Measurements from ENCODE around the gene SULT4A1. TPM values are rescaled to one million over a fixed set of nuclear protein-coding genes. Genes with fewer than 3 reads are reported as not detected.

The SULT4A1 gene
- total and polyA plus RNA-seq, 2 donors (not counting 1 experiment from before 2014, with no cell fraction given): not detected

GRCh38 chr22:43826142-43827002 is 35.9 kb downstream of the SULT4A1 start:
- Mint-ChIP-seq H3K4me3 (no peak overlapping the region), H3K27ac (no peak overlapping the region), H3K9me3 (ENCODE audit: insufficient read depth) (no peaks in the 10 kb centered on the region), H3K4me1 (no peaks in the 10 kb centered on the region), H3K27me3 (peaks cover 17% of the 10 kb centered on the region)
- intact Hi-C loops (cut with micrococcal nuclease): no loop called here
- CTCF ChIA-PET: no interaction called here
- no peaks in the 10 kb centered on the region for H3K9me3 ChIP-seq (ENCODE audit: control extremely low read depth in 1 of 3, control insufficient read depth in 2 of 3, insufficient read depth in 1 of 3, low read length in 2 of 3)
- 76% methylated on average over 9 of the region's 16 CpGs for WGBS (ENCODE audit: insufficient coverage)
- H3K79me2 ChIP-seq (ENCODE audit: control insufficient read depth, insufficient read depth, low read length): no peaks in the 10 kb centered on the region
- H3K4me2 ChIP-seq (replicated peaks; ENCODE audit: low read depth, low read length, poor library complexity, severe bottlenecking): no peak overlapping the region
- no peak overlapping the region for H3K4me3 ChIP-seq (ENCODE audit: control extremely low read depth in 1 of 5, extremely low read depth in 1 of 5, insufficient read depth in 1 of 5, low read depth in 2 of 5, low read length in 4 of 5)
- no peaks in the 10 kb centered on the region for H3K4me1 ChIP-seq (ENCODE audit: control insufficient read depth in 2 of 2, insufficient read depth in 2 of 2, low read length in 2 of 2)
- no peak overlapping the region for H2AFZ ChIP-seq (ENCODE audit: insufficient read depth, low read depth, low read length, poor library complexity, severe bottlenecking)
- H3K36me3 ChIP-seq (replicated peaks in 1 of 2; ENCODE audit: control extremely low read depth in 1 of 2, control insufficient read depth in 1 of 2, extremely low read depth in 1 of 2, insufficient read depth in 2 of 2, low read length in 1 of 2): no peaks in the 10 kb centered on the region
- no peak overlapping the region for H3K9ac ChIP-seq (ENCODE audit: low read length)
- POLR2A ChIA-PET: no interaction called here
- H4K20me1 ChIP-seq (ENCODE audit: control insufficient read depth, insufficient read depth, low read length, poor library complexity, severe bottlenecking): no peaks in the 10 kb centered on the region
- DNase-seq (no peak), ATAC-seq (ENCODE audit: low read depth) (no peak)
- H3K27me3 ChIP-seq (replicated peaks in 1 of 4; ENCODE audit: control extremely low read depth in 1 of 4, control insufficient read depth in 3 of 4, insufficient read depth in 4 of 4, low read length in 3 of 4): peaks cover 0 to 4% (median 0%) of the 10 kb centered on the region in 4 experiments
- TF ChIP-seq, protein P1, sequence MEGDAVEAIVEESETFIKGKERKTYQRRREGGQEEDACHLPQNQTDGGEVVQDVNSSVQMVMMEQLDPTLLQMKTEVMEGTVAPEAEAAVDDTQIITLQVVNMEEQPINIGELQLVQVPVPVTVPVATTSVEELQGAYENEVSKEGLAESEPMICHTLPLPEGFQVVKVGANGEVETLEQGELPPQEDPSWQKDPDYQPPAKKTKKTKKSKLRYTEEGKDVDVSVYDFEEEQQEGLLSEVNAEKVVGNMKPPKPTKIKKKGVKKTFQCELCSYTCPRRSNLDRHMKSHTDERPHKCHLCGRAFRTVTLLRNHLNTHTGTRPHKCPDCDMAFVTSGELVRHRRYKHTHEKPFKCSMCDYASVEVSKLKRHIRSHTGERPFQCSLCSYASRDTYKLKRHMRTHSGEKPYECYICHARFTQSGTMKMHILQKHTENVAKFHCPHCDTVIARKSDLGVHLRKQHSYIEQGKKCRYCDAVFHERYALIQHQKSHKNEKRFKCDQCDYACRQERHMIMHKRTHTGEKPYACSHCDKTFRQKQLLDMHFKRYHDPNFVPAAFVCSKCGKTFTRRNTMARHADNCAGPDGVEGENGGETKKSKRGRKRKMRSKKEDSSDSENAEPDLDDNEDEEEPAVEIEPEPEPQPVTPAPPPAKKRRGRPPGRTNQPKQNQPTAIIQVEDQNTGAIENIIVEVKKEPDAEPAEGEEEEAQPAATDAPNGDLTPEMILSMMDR (IDR thresholded peaks at IDR 0.05): no peak
- TF ChIP-seq EZH2 (IDR thresholded peaks at IDR 0.05; ENCODE audit: borderline replicate concordance, insufficient read depth, low read depth, low read length, poor library complexity, severe bottlenecking): no peak
- H3K27ac ChIP-seq (ENCODE audit: low read length in 2 of 2): no peak overlapping the region

DNA sequence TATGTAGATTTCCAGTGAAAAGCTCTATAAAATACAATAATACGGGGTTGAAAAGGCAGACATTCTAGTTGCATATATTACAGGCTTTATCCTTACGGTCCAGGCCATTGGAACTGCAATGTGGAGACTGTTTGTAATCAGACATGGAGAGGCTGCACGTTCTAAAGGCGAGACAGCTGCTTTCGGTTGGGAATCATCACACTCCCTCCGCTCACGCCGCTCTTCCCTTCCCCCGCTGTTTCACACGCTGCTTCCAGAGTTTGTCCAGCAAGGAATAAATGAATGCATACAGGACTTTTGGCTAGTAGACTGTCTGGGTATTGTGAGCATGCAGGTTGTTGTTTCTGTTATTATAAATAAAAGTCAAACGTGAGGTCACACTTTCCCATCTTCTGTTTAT is 36.7 kb downstream of the SULT4A1 start:
- Histone ChIP-seq H3K27ac (ENCODE audit: low read length in 2 of 2) (no peak overlapping the region), H3K4me1 (ENCODE audit: control insufficient read depth in 2 of 2, insufficient read depth in 2 of 2, low read length in 2 of 2) (no peaks in the 10 kb centered on the region), H3K9ac (ENCODE audit: low read length) (no peak overlapping the region), H4K20me1 (ENCODE audit: control insufficient read depth, insufficient read depth, low read length, poor library complexity, severe bottlenecking) (no peaks in the 10 kb centered on the region), H2AFZ (ENCODE audit: insufficient read depth, low read depth, low read length, poor library complexity, severe bottlenecking) (no peak overlapping the region), H3K79me2 (ENCODE audit: control insufficient read depth, insufficient read depth, low read length) (no peaks in the 10 kb centered on the region), H3K36me3 (replicated peaks in 1 of 2; ENCODE audit: control extremely low read depth in 1 of 2, control insufficient read depth in 1 of 2, extremely low read depth in 1 of 2, insufficient read depth in 2 of 2, low read length in 1 of 2) (no peaks in the 10 kb centered on the region), H3K4me2 (replicated peaks; ENCODE audit: low read depth, low read length, poor library complexity, severe bottlenecking) (no peak overlapping the region), H3K9me3 (ENCODE audit: control extremely low read depth in 1 of 3, control insufficient read depth in 2 of 3, insufficient read depth in 1 of 3, low read length in 2 of 3) (no peaks in the 10 kb centered on the region), H3K27me3 (replicated peaks in 1 of 4; ENCODE audit: control extremely low read depth in 1 of 4, control insufficient read depth in 3 of 4, insufficient read depth in 4 of 4, low read length in 3 of 4) (peaks cover 0 to 7% (median 0%) of the 10 kb centered on the region in 4 experiments), H3K4me3 (ENCODE audit: control extremely low read depth in 1 of 5, extremely low read depth in 1 of 5, insufficient read depth in 1 of 5, low read depth in 2 of 5, low read length in 4 of 5) (no peak overlapping the region)
- TF ChIP-seq, protein P1 (IDR thresholded peaks at IDR 0.05): no peak
- TF ChIP-seq EZH2 (IDR thresholded peaks at IDR 0.05; ENCODE audit: borderline replicate concordance, insufficient read depth, low read depth, low read length, poor library complexity, severe bottlenecking): no peak
- ATAC-seq (ENCODE audit: low read depth) (no peak), DNase-seq (no peak)
- Mint-ChIP-seq H3K27me3 (peaks cover 25% of the 10 kb centered on the region), H3K4me1 (no peaks in the 10 kb centered on the region), H3K9me3 (ENCODE audit: insufficient read depth) (no peaks in the 10 kb centered on the region), H3K4me3 (no peak overlapping the region), H3K27ac (no peak overlapping the region)
- CTCF ChIA-PET: no interaction called here
- intact Hi-C loops (cut with micrococcal nuclease): no loop called here
- POLR2A ChIA-PET: no interaction called here
- 94% methylated on average over 7 of the region's 11 CpGs for WGBS (ENCODE audit: insufficient coverage)

Measured in B cell (primary cell).